Cardiac fibroblast (primary cell): ENCODE measurements around the gene APEH.

ENCODE experiments used
- DNase-seq, 2 donors: peaks; one replicate each; pipeline versions ENCODE4 v3.0.0 to v3.0.0-alpha.2; 2010; ENCODE audit warnings: low read depth in 2 of 2
- H3K4me3 ChIP-seq, 2 donors: replicated peaks in 1 of 2; 1 replicate in 1 of 2; 2 replicates in 1 of 2; pipeline ENCODE4 v1.5.1; 2011; ENCODE audit warnings: low read depth in 2 of 2, low read length in 2 of 2, mild to moderate bottlenecking in 2 of 2, moderate library complexity in 1 of 2
- CTCF ChIP-seq: IDR thresholded peaks from one replicate; pipeline ENCODE4 v1.5.1; 2011; ENCODE audit warnings: low read depth, mild to moderate bottlenecking, low read length, inconsistent platforms

The APEH gene

GRCh38 chr3:49665822-49666519 is 8.2 kb upstream of the APEH start:
- no peak for DNase-seq

GRCh38 chr3:49666592-49666991 is 7.6 kb upstream of the APEH start:
- no peak for TF ChIP-seq CTCF
- peak in 1 of 2 donors; percentile 34 for DNase-seq

More at GRCh38 chr3:49665822-49666519, 8.2 kb upstream of the APEH start:
- no peak for TF ChIP-seq CTCF
- no peak overlapping the region for H3K4me3 ChIP-seq

GRCh38 chr3:49667701-49668413 is 6.3 kb upstream of the APEH start:
- H3K4me3 ChIP-seq: no peak overlapping the region
- no peak for TF ChIP-seq CTCF
- no peak for DNase-seq

More at GRCh38 chr3:49666592-49666991, 7.6 kb upstream of the APEH start:
- no peak overlapping the region for H3K4me3 ChIP-seq

GRCh38 chr3:49668414-49668797 is 5.7 kb upstream of the APEH start:
- no peak overlapping the region for H3K4me3 ChIP-seq
- no peak for TF ChIP-seq CTCF

GRCh38 chr3:49668861-49669260 is 5.3 kb upstream of the APEH start:
- no peak for TF ChIP-seq CTCF
- H3K4me3 ChIP-seq: no peak overlapping the region
- DNase-seq: no peak

More at GRCh38 chr3:49668414-49668797, 5.7 kb upstream of the APEH start:
- no peak for DNase-seq

- no peak for TF ChIP-seq CTCF
- no peak overlapping the region for H3K4me3 ChIP-seq
- no peak for DNase-seq
Observed at GRCh38 chr3:49669352-49669751, 4.8 kb upstream of the APEH start.

- TF ChIP-seq CTCF: no peak
- no peak for DNase-seq
- H3K4me3 ChIP-seq: no peak overlapping the region
Observed at GRCh38 chr3:49670940-49671290, 3.2 kb upstream of the APEH start.
